H1 (cell line): ENCODE results near the gene CDK16. TPM values are rescaled to one million over a fixed set of nuclear protein-coding genes. Genes with fewer than 3 reads are reported as not detected.

ENCODE experiments used
- CTCF ChIA-PET: fragments of 300-600 bp; sonication (Branson Sonifier 250); formaldehyde crosslinking; loops from one replicate; lab custom pipeline; 2021; ENCODE audit not compliant: partially characterized antibody; lab: Charles Lee
- POLR2A ChIA-PET: fragments of 300-600 bp; sonication (Branson Sonifier 250); formaldehyde crosslinking; loops from one replicate; lab custom pipeline; 2021; ENCODE audit warnings: inconsistent platforms; ENCODE audit not compliant: partially characterized antibody; lab: Charles Lee
- DNase-seq, 2 experiments: peaks; one replicate each; pipeline versions ENCODE4 v3.0.0 to v3.0.0-alpha.2; 2010 to 2022; ENCODE audit warnings: low spot score in 2 of 2, low read depth in 1 of 2, mixed read lengths in 1 of 2
- FAIRE-seq: peaks from 2 replicates; lab custom pipeline; 2011; peaks lifted over from hg19 to GRCh38; lab: Jason Lieb, UNC
- H2AFZ ChIP-seq: 2 replicates; pipeline ENCODE4 v1.8.1; 2012; ENCODE audit warnings: low read length, inconsistent platforms
- H2AK5ac ChIP-seq: 2 replicates; pipeline ENCODE4 v1.6.1; 2013; ENCODE audit warnings: low read depth, low read length
- H2BK120ac ChIP-seq: replicated peaks from 2 replicates; pipeline ENCODE3; 2013; ENCODE audit warnings: low read depth, low read length, inconsistent platforms
- H2BK12ac ChIP-seq: 2 replicates; pipeline ENCODE4 v1.6.1; 2013; ENCODE audit warnings: low read depth, low read length
- H2BK15ac ChIP-seq: 2 replicates; pipeline ENCODE4 v1.6.1; 2013; ENCODE audit warnings: low read length
- H2BK20ac ChIP-seq: 2 replicates; pipeline ENCODE4 v1.6.1; 2013; ENCODE audit warnings: low read length
- H2BK5ac ChIP-seq: 2 replicates; pipeline ENCODE4 v1.6.1; 2013; ENCODE audit warnings: low read depth, low read length
- H3K14ac ChIP-seq: 2 replicates; pipeline ENCODE4 v1.6.1; 2013; ENCODE audit warnings: inconsistent platforms; ENCODE audit not compliant: insufficient read length
- H3K18ac ChIP-seq: 2 replicates; pipeline ENCODE4 v1.6.1; 2013; ENCODE audit warnings: low read length; ENCODE audit errors: extremely low read depth
- H3K23ac ChIP-seq: 2 replicates; pipeline ENCODE4 v1.6.1; 2013; ENCODE audit warnings: inconsistent platforms; ENCODE audit not compliant: insufficient read length
- H3K23me2 ChIP-seq: 2 replicates; pipeline ENCODE4 v1.6.1; 2013; ENCODE audit warnings: low read depth, low read length
- H3K27ac ChIP-seq: 2 replicates; pipeline ENCODE4 v1.6.1; 2011; ENCODE audit warnings: low read depth, low read length, inconsistent platforms
- H3K27me3 ChIP-seq, 4 experiments: replicated peaks in 1 of 4; 1 replicate in 1 of 4; 2 replicates in 3 of 4; pipeline versions ENCODE4 v1.6.1 to v1.8.1; 2011 to 2013; ENCODE audit warnings: low read length in 3 of 4, mild to moderate bottlenecking in 3 of 4, inconsistent platforms in 2 of 4, mixed read lengths in 2 of 4, moderate library complexity in 1 of 4; ENCODE audit not compliant: control insufficient read depth in 3 of 4, insufficient read depth in 3 of 4; ENCODE audit errors: extremely low read depth in 1 of 4
- H3K36me3 ChIP-seq, 4 experiments: 2 replicates each; pipeline versions ENCODE4 v1.6.1 to v1.8.1; 2011 to 2013; ENCODE audit warnings: mild to moderate bottlenecking in 4 of 4, low read length in 3 of 4, moderate library complexity in 2 of 4, control low read depth in 1 of 4, inconsistent platforms in 1 of 4; ENCODE audit not compliant: insufficient read depth in 4 of 4, control insufficient read depth in 2 of 4
- H3K4ac ChIP-seq: replicated peaks from 2 replicates; pipeline ENCODE3; 2013; ENCODE audit warnings: low read length, low read depth, mixed read lengths, inconsistent platforms; ENCODE audit not compliant: insufficient read length
- H3K4me1 ChIP-seq, 4 experiments: replicated peaks in 1 of 4; 1 replicate in 1 of 4; 2 replicates in 3 of 4; pipeline versions ENCODE4 v1.6.1 to v1.8.1; 2011 to 2013; ENCODE audit warnings: low read length in 3 of 4, inconsistent platforms in 2 of 4, mixed read lengths in 1 of 4; ENCODE audit not compliant: insufficient read depth in 4 of 4, control insufficient read depth in 3 of 4
- H3K4me2 ChIP-seq, 2 experiments: 2 replicates each; pipeline versions ENCODE4 v1.6.1 to v1.8.1; 2011 to 2013; ENCODE audit warnings: low read depth in 2 of 2, low read length in 2 of 2, control low read depth in 1 of 2, inconsistent platforms in 1 of 2, mild to moderate bottlenecking in 1 of 2; ENCODE audit not compliant: insufficient read depth in 1 of 2
- H3K4me3 ChIP-seq, 4 experiments: fragments of 200-600, 300-600 bp in 1 of 4; sonication (generic), shearing (Covaris generic), sonication (Bioruptor Twin) in 1 of 4; 2 replicates each; pipeline versions ENCODE4 v1.5.1 to v1.8.1; 2011 to 2016; ENCODE audit warnings: low read length in 4 of 4, low read depth in 3 of 4, control low read depth in 2 of 4, inconsistent platforms in 2 of 4, mild to moderate bottlenecking in 2 of 4, mixed read lengths in 1 of 4, moderate library complexity in 1 of 4; ENCODE audit not compliant: insufficient read depth in 2 of 4; ENCODE audit errors: extremely low read depth in 1 of 4
- H3K56ac ChIP-seq: replicated peaks from 2 replicates; pipeline ENCODE3; 2013; ENCODE audit warnings: low read depth, mild to moderate bottlenecking, mixed read lengths, low read length, inconsistent platforms; ENCODE audit not compliant: insufficient read length
- H3K79me1 ChIP-seq: 2 replicates; pipeline ENCODE4 v1.6.1; 2013; ENCODE audit warnings: low read depth, low read length, control low read depth
- H3K79me2 ChIP-seq, 2 experiments: 2 replicates each; pipeline versions ENCODE4 v1.6.1 to v1.8.1; 2012 to 2013; ENCODE audit warnings: low read length in 2 of 2, mild to moderate bottlenecking in 2 of 2, inconsistent platforms in 1 of 2; ENCODE audit not compliant: insufficient read depth in 2 of 2, control insufficient read depth in 1 of 2
- H3K9ac ChIP-seq, 4 experiments: replicated peaks in 1 of 4; 1 replicate in 1 of 4; 2 replicates in 3 of 4; pipeline versions ENCODE4 v1.6.1 to v1.8.1; 2011 to 2013; ENCODE audit warnings: low read depth in 3 of 4, low read length in 3 of 4, control low read depth in 2 of 4, mild to moderate bottlenecking in 2 of 4, moderate library complexity in 2 of 4, inconsistent platforms in 1 of 4; ENCODE audit errors: extremely low read depth in 1 of 4
- H3K9me3 ChIP-seq, 2 experiments: 2 replicates each; pipeline versions ENCODE4 v1.6.1 to v1.8.1; 2012 to 2013; ENCODE audit warnings: mild to moderate bottlenecking in 2 of 2, moderate library complexity in 2 of 2, control low read depth in 1 of 2, inconsistent platforms in 1 of 2, low read depth in 1 of 2, low read length in 1 of 2, mixed read lengths in 1 of 2; ENCODE audit not compliant: insufficient read depth in 2 of 2
- H4K20me1 ChIP-seq, 2 experiments: replicated peaks in 1 of 2; 2 replicates each; pipeline versions ENCODE3 to v1.8.1; 2011 to 2013; ENCODE audit warnings: inconsistent platforms in 2 of 2, low read length in 2 of 2, mild to moderate bottlenecking in 1 of 2; ENCODE audit not compliant: insufficient read depth in 2 of 2, control insufficient read depth in 1 of 2
- H4K5ac ChIP-seq: 2 replicates; pipeline ENCODE4 v1.6.1; 2013; ENCODE audit warnings: low read length, low read depth, mixed read lengths, inconsistent platforms; ENCODE audit not compliant: insufficient read length
- H4K8ac ChIP-seq: 2 replicates; pipeline ENCODE4 v1.8.0; 2013; ENCODE audit warnings: mild to moderate bottlenecking, moderate library complexity, low read length, inconsistent platforms; ENCODE audit not compliant: insufficient read depth; ENCODE audit errors: extremely low read depth
- H4K91ac ChIP-seq: replicated peaks from 2 replicates; pipeline ENCODE3; 2013; ENCODE audit warnings: low read length, mixed read lengths, inconsistent platforms; ENCODE audit not compliant: insufficient read length
- CHD1 ChIP-seq: IDR thresholded peaks from 2 replicates; pipeline ENCODE4 v1.6.1; 2012; ENCODE audit warnings: low read depth, low read length, improper control_type of control experiment
- CREB1 ChIP-seq: IDR thresholded peaks from 2 replicates; pipeline ENCODE4 v1.6.1; 2012; ENCODE audit warnings: inconsistent platforms
- RFX5 ChIP-seq: IDR thresholded peaks from 2 replicates; pipeline ENCODE4 v1.6.1; 2011; ENCODE audit warnings: low read depth, low read length, improper control_type of control experiment, borderline replicate concordance
- WGBS, 2 experiments: shearing (Covaris generic) in 1 of 2; methylation state at CpG; one replicate each; pipeline versions ENCODE4 v1.1.6 to v1.1.7; 2013 to 2015; ENCODE audit warnings: low lambda C conversion rate in 2 of 2, mixed read lengths in 2 of 2, inconsistent platforms in 1 of 2, low coverage in 1 of 2, missing lambda C conversion rate in 1 of 2; ENCODE audit not compliant: insufficient replicate concordance in 2 of 2, insufficient coverage in 1 of 2, insufficient read length in 1 of 2; ENCODE audit errors: extremely low coverage in 1 of 2, missing lambda C conversion rate in 1 of 2; 5-methylcytosine and 5-hydroxymethylcytosine counted together
- polyA plus RNA-seq, 7 experiments: library from polyadenylated mRNA; depleted of rRNA in 3 of 7; stranded (reverse) in 5 of 7; unstranded in 2 of 7; fragments of >200 nt in 5 of 7; fragments of 200-250 nt in 2 of 7; gene quantifications; 1 replicate in 5 of 7; 2 replicates in 1 of 7; 4 replicates in 1 of 7; pipeline versions ENCODE4 v1.2.1 to v1.2.3, GENCODE V29; 2011 to 2013; ENCODE audit warnings: missing spikeins in 2 of 7, mixed read lengths in 2 of 7
- total RNA-seq: library from RNA; stranded (reverse); fragmentation: NEBNext Ultra II Directional; extraction: Animal tissue kit (Norgen Biotek cat#: 25700); gene quantifications from 2 replicates; pipeline ENCODE4 v1.2.1, GENCODE V29; 2021

CDK16 gene
- total and polyA plus RNA-seq, 2 of the 8 experiments (the other 6 are each of a cell fraction or from before 2014, with no cell fraction given) = 124 to 204 TPM

DNA sequence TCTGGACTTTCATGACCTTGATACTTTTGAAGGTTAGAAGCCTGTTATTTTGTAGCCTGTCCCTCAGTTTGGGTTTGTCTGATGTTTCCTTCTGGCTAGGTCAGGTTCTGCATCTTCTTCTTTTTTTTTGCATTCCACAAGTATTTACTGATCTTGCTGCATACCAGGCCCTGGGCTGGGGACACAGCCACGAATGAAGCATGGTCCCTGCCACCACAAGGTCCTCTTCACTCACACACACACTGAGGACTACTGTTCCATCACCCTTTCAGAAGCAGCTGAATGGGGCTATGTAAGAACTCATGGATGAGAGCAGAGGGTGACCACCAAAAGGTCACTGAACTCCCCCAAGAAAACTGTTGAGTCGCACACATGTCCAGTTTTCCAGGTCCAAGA lies 53.5 kb downstream of the CDK16 start:
- no peaks in the 10 kb centered on the region for H3K23me2 ChIP-seq
- ChIA-PET POLR2A (no interaction called here), CTCF (no interaction called here)
- no peaks in the 10 kb centered on the region for H3K79me2 ChIP-seq
- no peak overlapping the region for H3K56ac ChIP-seq
- no peaks in the 10 kb centered on the region for H3K79me1 ChIP-seq
- no peaks in the 10 kb centered on the region for H4K20me1 ChIP-seq
- H2BK15ac ChIP-seq = no peak overlapping the region
- no peak for DNase-seq
- H3K9me3 ChIP-seq = no peaks in the 10 kb centered on the region
- H4K91ac ChIP-seq = no peak overlapping the region
- no peaks in the 10 kb centered on the region for H3K4me1 ChIP-seq
- H2BK12ac ChIP-seq = no peak overlapping the region
- no peak overlapping the region for H3K4me3 ChIP-seq
- H3K27ac ChIP-seq = no peak overlapping the region
- H4K5ac ChIP-seq = no peak overlapping the region
- no peak overlapping the region for H3K23ac ChIP-seq
- 88% methylated on average over 2 of the region's 2 CpGs; no CpG with 5 or more reads in 1 of the 2 experiments for WGBS, 2 experiments
- H3K4me2 ChIP-seq = no peak overlapping the region
- H3K14ac ChIP-seq = no peak overlapping the region
- no peaks in the 10 kb centered on the region for H3K27me3 ChIP-seq
- FAIRE-seq = no peak
- H3K18ac ChIP-seq = no peak overlapping the region
- no peak overlapping the region for H2AK5ac ChIP-seq
- H3K9ac ChIP-seq = no peak overlapping the region
- no peak for TF ChIP-seq CHD1
- TF ChIP-seq RFX5 = no peak
- no peak for TF ChIP-seq CREB1
- no peak overlapping the region for H2AFZ ChIP-seq
- H4K8ac ChIP-seq = no peak overlapping the region
- no peak overlapping the region for H2BK20ac ChIP-seq
- H3K36me3 ChIP-seq = no peaks in the 10 kb centered on the region
- H2BK5ac ChIP-seq = no peak overlapping the region
- H2BK120ac ChIP-seq = no peak overlapping the region
- H3K4ac ChIP-seq = no peak overlapping the region
